ENCODE results near the gene TSPAN9.

DNA sequence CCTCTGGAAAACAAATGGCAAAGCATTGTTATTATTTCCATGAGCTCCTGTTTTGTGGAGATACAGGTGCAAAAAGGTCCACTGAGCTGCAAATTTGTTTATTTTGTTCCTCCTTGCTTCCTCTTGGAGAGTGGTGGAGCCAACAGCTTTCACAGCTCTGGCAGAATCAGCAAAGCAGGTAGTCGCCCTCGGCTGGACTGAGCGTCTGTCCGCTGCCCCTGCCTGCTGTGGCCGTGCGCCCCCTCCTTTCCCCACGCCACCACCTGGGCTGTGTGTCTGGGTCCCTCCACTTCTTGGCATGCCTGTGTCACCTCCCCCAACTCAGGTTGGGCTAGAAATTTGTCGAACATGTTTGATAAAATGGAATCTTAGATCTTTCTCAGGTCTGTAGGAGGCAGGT is 188.2 kb downstream of the TSPAN9 start:
- no peak for TF ChIP-seq CTCF (IDR thresholded peaks at IDR 0.05; ENCODE audit: insufficient read depth, low read length)
- no peak for TF ChIP-seq REST (IDR thresholded peaks at IDR 0.05; ENCODE audit: insufficient replicate concordance, low read depth)
